Brain microvascular endothelial cell (primary cell): ENCODE results near the gene KCMF1.
A peak's percentile ranks its signal among the peaks of the same experiment; 100 is the strongest.

Source experiments
- DNase-seq: peaks from one replicate; pipeline ENCODE4 v3.0.0-alpha.2; 2020
- H3K27ac ChIP-seq: fragments of 250-450 bp; sonication (Bioruptor Pico); 2 replicates; pipeline ENCODE4 v1.5.1; 2020; ENCODE audit warnings: mild to moderate bottlenecking, moderate library complexity
- H3K27me3 ChIP-seq: fragments of 250-450 bp; sonication (Bioruptor Pico); replicated peaks from 2 replicates; pipeline ENCODE4 v1.5.1; 2020; ENCODE audit warnings: mild to moderate bottlenecking
- H3K36me3 ChIP-seq: fragments of 250-450 bp; sonication (Bioruptor Pico); replicated peaks from 2 replicates; pipeline ENCODE4 v1.5.1; 2020; ENCODE audit warnings: mild to moderate bottlenecking
- H3K4me3 ChIP-seq: 2 replicates; pipeline ENCODE4 v1.5.1; 2011; ENCODE audit warnings: low read depth, mild to moderate bottlenecking, control low read depth, low read length, moderate library complexity
- in situ Hi-C: cut with HindIII; loops from 2 replicates; pipeline ENCODE4 v1.10.0; 2017; ENCODE audit warnings: low sequenced_read_pairs, low pct_ligation_motif_present
- TF ChIP-seq, protein P1 (sequence below): IDR thresholded peaks from 2 replicates; pipeline ENCODE4 v1.5.1; 2011; ENCODE audit warnings: low read depth, mild to moderate bottlenecking, moderate library complexity, low read length, control low read depth, inconsistent platforms; ENCODE audit errors: missing control alignments

KCMF1 gene

GRCh38 chr2:84980263-84980983 is 9.5 kb downstream of the KCMF1 start:
- H3K36me3 ChIP-seq: no peaks in the 10 kb centered on the region
- TF ChIP-seq, protein P1, sequence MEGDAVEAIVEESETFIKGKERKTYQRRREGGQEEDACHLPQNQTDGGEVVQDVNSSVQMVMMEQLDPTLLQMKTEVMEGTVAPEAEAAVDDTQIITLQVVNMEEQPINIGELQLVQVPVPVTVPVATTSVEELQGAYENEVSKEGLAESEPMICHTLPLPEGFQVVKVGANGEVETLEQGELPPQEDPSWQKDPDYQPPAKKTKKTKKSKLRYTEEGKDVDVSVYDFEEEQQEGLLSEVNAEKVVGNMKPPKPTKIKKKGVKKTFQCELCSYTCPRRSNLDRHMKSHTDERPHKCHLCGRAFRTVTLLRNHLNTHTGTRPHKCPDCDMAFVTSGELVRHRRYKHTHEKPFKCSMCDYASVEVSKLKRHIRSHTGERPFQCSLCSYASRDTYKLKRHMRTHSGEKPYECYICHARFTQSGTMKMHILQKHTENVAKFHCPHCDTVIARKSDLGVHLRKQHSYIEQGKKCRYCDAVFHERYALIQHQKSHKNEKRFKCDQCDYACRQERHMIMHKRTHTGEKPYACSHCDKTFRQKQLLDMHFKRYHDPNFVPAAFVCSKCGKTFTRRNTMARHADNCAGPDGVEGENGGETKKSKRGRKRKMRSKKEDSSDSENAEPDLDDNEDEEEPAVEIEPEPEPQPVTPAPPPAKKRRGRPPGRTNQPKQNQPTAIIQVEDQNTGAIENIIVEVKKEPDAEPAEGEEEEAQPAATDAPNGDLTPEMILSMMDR: no peak
- no peak overlapping the region for H3K4me3 ChIP-seq
- no peak for DNase-seq
- H3K27ac ChIP-seq: no peak overlapping the region
- H3K27me3 ChIP-seq: no peaks in the 10 kb centered on the region
- in situ Hi-C loops: no loop called here

GRCh38 chr2:84986018-84986417 is 15.1 kb downstream of the KCMF1 start:
- TF ChIP-seq, protein P1: no peak
- H3K4me3 ChIP-seq: no peak overlapping the region
- H3K36me3 ChIP-seq: no peaks in the 10 kb centered on the region
- no peak overlapping the region for H3K27ac ChIP-seq
- DNase-seq: no peak
- in situ Hi-C loops: no loop called here
- H3K27me3 ChIP-seq: no peaks in the 10 kb centered on the region

DNA sequence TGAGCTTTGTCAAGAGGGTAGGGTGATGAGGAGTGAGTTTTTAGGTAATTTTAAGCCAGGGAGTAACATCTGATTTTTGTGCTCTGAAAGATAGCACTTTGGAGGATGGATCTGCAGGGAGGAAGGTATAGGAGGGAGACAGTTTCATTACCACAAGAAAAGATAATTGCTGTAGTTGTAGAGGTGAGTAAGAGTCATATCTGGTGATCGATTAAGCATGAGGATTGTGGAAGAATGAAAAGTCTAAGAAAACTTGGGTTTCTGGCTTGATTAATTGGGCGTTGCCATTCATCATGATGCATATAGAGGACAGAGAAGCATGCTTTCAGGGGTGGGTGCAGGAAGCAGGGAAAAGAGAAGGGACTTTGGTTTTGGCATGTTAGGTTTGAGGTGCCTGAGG is 18.5 kb downstream of the KCMF1 start:
- DNase-seq: no peak
- Histone ChIP-seq H3K36me3 (no peaks in the 10 kb centered on the region), H3K4me3 (no peak overlapping the region), H3K27me3 (no peaks in the 10 kb centered on the region), H3K27ac (no peak overlapping the region)
- TF ChIP-seq, protein P1: no peak
- in situ Hi-C loops: no loop called here

GRCh38 chr2:84989927-84990326 is 19.0 kb downstream of the KCMF1 start:
- no peak for DNase-seq
- Histone ChIP-seq H3K4me3 (no peak overlapping the region), H3K27me3 (no peaks in the 10 kb centered on the region), H3K27ac (no peak overlapping the region), H3K36me3 (no peaks in the 10 kb centered on the region)
- TF ChIP-seq, protein P1: no peak
- in situ Hi-C loops: no loop called here

DNA sequence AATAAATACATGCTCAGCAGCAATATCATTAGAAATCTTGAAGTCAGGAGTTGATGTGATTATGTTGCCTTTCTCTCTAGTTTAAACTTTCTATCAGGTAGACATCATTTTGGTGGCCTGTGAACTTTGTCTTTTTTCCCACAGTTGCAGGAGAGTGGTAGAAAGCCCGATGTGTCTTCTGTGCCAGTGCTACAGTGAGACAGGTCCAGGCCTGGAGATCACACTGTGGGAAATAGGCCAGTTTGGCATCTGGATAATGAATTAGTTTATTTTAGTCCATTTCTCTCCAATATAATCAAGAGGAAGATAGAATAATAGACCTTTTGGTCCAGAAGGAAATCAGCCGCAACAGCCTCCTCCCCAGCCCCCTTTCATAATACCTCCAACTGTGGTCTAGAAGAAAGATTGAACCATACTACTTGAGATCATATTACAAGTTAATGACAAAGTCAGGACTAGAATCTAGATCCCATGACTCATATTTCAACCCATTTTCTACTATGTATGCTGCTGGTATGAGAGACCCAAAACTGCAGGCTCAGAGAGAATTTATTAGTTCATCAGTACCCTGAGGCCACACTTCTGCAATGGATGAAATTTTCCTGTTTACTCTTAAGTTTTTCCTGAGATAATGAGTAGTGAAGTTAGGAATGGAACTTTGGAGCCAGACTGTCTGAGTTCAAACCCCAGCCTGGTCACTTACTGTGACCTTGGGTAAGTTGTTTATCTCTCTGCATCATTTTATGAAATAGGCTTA is 20.6 kb downstream of the KCMF1 start:
- in situ Hi-C loops: no loop called here
- Histone ChIP-seq H3K27me3 (no peaks in the 10 kb centered on the region), H3K27ac (no peak overlapping the region), H3K4me3 (no peak overlapping the region), H3K36me3 (no peaks in the 10 kb centered on the region)
- peak; percentile 35 for DNase-seq
- TF ChIP-seq, protein P1: no peak

- no peaks in the 10 kb centered on the region for H3K36me3 ChIP-seq
- no peak overlapping the region for H3K27ac ChIP-seq
- H3K27me3 ChIP-seq: no peaks in the 10 kb centered on the region
- in situ Hi-C loops: no loop called here
- DNase-seq: no peak
- no peak overlapping the region for H3K4me3 ChIP-seq
- TF ChIP-seq, protein P1: no peak
Observed at GRCh38 chr2:84995826-84996225, 24.9 kb downstream of the KCMF1 start.
